C1 segment of cervical spinal cord (tissue), 14 donors: Measurements from ENCODE around the gene SHC4.

ENCODE experiments used
- DNase-seq, 14 donors: peaks; one replicate each; lab custom pipeline; 2025; lab: John Stamatoyannopoulos, UW

Gene SHC4

GRCh38 chr15:48968066-48968465 lies 4.3 kb upstream of the SHC4 start:
- DNase-seq, result no peak

- DNase-seq, result no peak
Measured at GRCh38 chr15:48967336-48967735, 3.6 kb upstream of the SHC4 start.

GRCh38 chr15:48966595-48967301 lies 3.0 kb upstream of the SHC4 start:
- no peak for DNase-seq

GRCh38 chr15:48965972-48966371 lies 2.3 kb upstream of the SHC4 start:
- peak in 1 of 14 donors; percentile 3 for DNase-seq

GRCh38 chr15:48964898-48965297 lies 1.2 kb upstream of the SHC4 start:
- no peak for DNase-seq

GRCh38 chr15:48962662-48963523 lies 826 bp downstream of the SHC4 start:
- peak in 9 of 14 donors; percentile 29 to 74 (median 57) for DNase-seq

GRCh38 chr15:48955967-48956366 lies 7.8 kb downstream of the SHC4 start:
- no peak for DNase-seq

GRCh38 chr15:48955370-48955769 lies 8.3 kb downstream of the SHC4 start:
- DNase-seq, result no peak

GRCh38 chr15:48954538-48954937 lies 9.2 kb downstream of the SHC4 start:
- DNase-seq, result no peak

GRCh38 chr15:48946840-48947187 lies 16.9 kb downstream of the SHC4 start:
- DNase-seq, result no peak

- DNase-seq, result no peak
Measured at GRCh38 chr15:48946074-48946839, 17.5 kb downstream of the SHC4 start.

- DNase-seq, result no peak
Measured at GRCh38 chr15:48945386-48945785, 18.3 kb downstream of the SHC4 start.

- DNase-seq, result no peak
Measured at GRCh38 chr15:48941904-48942303, 21.8 kb downstream of the SHC4 start.

GRCh38 chr15:48940508-48940907 lies 23.2 kb downstream of the SHC4 start:
- DNase-seq, result no peak

- DNase-seq, result no peak
Measured at GRCh38 chr15:48939648-48940047, 24.1 kb downstream of the SHC4 start.

- DNase-seq, result no peak
Measured at GRCh38 chr15:48937886-48938285, 25.8 kb downstream of the SHC4 start.

- DNase-seq, result no peak
Measured at GRCh38 chr15:48936666-48937065, 27.1 kb downstream of the SHC4 start.

- no peak for DNase-seq
Measured at GRCh38 chr15:48935236-48935635, 28.5 kb downstream of the SHC4 start.

- no peak for DNase-seq
Measured at GRCh38 chr15:48930735-48931134, 33.0 kb downstream of the SHC4 start.

- DNase-seq, result no peak
Measured at GRCh38 chr15:48929661-48930060, 34.1 kb downstream of the SHC4 start.

GRCh38 chr15:48928877-48929538 lies 34.7 kb downstream of the SHC4 start:
- no peak for DNase-seq

- no peak for DNase-seq
Measured at GRCh38 chr15:48925714-48926223, 38.0 kb downstream of the SHC4 start.
